Head of caudate nucleus (tissue), 42 donors: ENCODE measurements around the gene ZCCHC24.
"Not testable (repeated sequence)": the region's sequence is repeated elsewhere in the genome, so short reads cannot be mapped to it uniquely, and the experiment has no call there.

Experiments
- DNase-seq, 42 donors: peaks; one replicate each; pipeline versions ENCODE4 v3.0.0 to v3.0.0-alpha.2; 2020 to 2021; ENCODE audit warnings: mixed read lengths in 7 of 42
- intact Hi-C: fragments of 100-400 bp; cut with DNase I; formaldehyde crosslinking; loops from one replicate; pipeline ENCODE4 v1.15.0; 2022

The ZCCHC24 gene

DNA sequence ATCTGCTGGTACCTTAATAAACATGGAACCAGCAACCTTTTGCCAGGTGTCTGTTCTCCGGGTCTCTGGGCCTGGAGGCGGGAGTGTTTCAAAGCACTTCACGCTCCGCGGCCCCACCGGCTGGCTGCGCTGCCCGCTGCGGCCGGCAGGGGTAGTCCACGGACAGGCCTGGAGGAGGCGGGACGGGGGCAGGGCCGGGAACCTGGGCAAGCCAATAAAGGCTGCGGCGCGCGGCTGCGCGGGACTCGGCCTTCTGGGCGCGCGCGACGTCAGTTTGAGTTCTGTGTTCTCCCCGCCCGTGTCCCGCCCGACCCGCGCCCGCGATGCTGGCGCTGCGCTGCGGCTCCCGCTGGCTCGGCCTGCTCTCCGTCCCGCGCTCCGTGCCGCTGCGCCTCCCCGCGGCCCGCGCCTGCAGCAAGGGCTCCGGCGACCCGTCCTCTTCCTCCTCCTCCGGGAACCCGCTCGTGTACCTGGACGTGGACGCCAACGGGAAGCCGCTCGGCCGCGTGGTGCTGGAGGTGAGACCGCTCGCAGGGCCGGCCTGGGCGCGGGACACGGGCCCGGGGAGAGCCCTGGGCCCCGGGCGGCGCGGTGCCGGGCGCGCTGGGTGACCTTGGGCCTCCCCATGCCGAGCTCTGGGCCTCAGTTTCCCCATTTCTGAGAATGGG is 98.1 kb downstream of the ZCCHC24 start, which contains the start of gene PPIF:
Gene PPIF (plus strand): TSS at position 244 of the 668 bp plus-strand sequence. CDS start 80 bp downstream, at position 324.
- DNase-seq = peak; percentile 91 to 99 (median 96)
- intact Hi-C loops = no loop called here

DNA sequence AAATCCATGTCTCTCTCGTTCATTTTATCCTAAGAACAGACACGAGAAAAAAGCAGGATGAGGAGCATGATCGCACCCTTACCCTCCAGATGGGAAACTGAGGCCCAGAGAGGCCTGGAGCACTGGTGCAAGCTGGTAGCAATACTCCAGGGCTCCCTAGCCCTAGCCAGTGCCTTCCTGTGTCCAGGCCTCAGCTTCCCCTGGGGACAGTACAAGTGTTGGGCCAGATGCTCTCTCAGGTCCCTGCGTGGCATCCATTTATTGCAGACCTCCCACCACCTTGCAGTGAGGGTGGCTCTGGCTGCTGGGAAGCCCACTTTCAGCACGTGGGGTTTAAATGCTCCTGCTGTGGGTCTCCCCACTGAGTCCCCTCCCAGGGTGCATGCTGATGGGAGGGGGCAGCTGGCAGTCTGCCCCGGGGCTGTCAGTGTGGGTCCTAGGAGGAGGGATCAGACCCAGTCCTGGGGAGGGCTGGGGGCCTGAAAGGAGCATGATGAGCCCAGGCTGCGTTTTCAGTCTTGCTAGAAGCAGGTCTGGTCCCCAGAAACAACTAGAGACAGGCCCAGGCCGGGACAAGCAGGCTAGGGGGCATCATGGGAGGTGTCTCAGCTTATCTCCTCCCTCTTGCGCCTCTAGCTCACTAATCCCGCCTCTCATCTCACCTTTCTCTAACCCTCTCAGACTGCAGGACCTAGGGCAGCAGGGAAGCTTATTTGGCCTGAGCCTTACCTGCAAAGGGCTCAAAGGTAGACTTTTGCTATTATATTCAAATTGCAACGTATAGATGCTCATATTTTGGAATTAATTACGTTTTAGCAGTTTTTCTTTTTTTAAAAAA is 98.8 kb downstream of the ZCCHC24 start:
- DNase-seq = peak in 5 of 42 donors; percentile 1 to 37 (median 17)
- intact Hi-C loops = no loop called here

- intact Hi-C loops = no loop called here
- peak in 4 of 42 donors; percentile 0 to 39 (median 24) for DNase-seq
These were observed 99.4 kb downstream of the ZCCHC24 start for GRCh38 chr10:79346012-79346340.

GRCh38 chr10:79345241-79346011 is 100.0 kb downstream of the ZCCHC24 start:
- DNase-seq = peak in 7 of 42 donors; percentile 9 to 58 (median 31)
- intact Hi-C loops = no loop called here

DNA sequence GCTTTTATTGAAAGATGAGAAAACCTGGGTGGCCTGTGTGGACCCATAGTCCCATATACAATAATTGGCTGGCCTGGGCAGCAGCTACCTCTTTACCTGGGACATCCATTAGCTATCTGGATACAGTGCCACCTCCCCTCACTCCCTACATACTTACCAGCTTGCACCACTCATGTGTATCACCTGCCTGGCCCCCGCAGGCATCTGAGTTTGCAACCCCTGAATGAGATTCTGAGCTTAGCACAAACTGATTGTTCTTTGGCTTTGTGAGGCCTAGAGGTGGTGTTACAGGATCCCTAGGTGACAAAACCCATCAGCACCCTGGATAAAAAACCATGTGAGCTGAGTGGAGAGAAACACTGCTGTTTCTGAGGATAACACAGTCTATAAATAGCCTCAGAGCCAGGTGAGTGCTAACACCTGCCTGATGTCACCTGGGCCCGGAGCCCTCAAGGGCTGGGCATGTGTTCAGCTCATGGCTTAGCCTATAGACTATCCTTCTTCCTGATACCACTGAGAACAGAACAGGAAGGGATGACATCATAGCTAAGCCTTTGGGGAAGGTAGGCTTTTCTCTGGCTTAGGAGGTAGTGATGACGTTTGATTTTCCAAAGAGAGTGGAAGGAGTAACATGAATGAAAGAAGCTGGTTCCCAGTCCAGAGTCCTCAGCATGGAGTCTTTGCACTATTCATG is 100.8 kb downstream of the ZCCHC24 start:
- intact Hi-C loops = no loop called here
- DNase-seq = peak in 2 of 42 donors; percentile 29 to 35

- peak in 4 of 42 donors; percentile 5 to 38 (median 20) for DNase-seq
- intact Hi-C loops = no loop called here
These were observed 102.4 kb downstream of the ZCCHC24 start for GRCh38 chr10:79342811-79343561.

- intact Hi-C loops = no loop called here
- DNase-seq = peak in 4 of 42 donors; percentile 1 to 27 (median 14)
These were observed 103.1 kb downstream of the ZCCHC24 start for GRCh38 chr10:79342295-79342761.

DNA sequence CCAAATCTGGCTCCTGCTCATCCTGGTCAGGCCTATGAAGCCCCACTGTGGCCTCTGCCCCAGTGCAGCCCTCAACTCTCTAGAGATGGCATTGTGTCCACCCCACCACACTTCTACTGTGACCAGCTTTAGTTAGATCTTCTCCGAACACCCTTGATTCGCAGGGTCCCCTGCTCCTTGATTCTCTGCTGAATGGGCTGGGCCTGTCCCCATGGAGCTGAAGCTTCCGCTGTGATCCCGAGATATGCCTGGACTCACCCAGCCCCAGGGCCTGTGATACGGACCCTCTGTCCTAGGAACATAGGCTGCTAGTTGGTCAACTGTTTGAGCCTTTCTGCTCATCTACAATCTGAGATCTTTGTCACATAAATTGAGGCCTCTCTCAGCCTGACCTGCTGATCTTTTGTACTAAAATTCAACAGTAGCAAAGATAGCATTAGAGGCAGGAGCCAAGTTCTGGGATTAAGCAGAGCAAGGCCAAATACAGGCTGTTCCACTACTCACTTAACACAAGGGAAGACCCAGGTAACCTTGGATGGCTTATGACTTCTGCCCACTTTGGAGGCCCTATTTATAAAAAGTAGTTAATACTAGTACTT is 104.7 kb downstream of the ZCCHC24 start:
- intact Hi-C loops = no loop called here
- DNase-seq = peak in 3 of 42 donors; percentile 4 to 23 (median 4)

DNA sequence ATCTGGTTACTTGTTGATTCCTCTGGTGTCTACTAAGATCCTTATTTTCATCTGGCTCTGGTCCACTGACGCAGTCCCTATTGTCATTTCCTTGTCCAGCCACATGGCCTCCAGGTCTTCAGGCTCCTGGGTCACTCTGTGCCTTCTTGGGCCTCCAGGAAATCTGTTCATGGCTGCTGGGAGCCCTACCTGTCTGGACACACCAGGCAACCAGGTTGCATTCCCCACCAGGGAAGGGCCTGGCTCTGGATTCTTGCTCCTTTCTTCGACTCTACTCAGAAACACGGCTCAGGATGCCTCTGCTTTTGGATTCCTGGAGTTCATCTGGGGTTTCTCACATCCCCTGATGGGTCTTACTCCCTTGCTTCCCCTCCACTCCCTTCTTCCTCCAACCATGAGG is 106.2 kb downstream of the ZCCHC24 start:
- intact Hi-C loops = loop anchor here (10.0 kb wide), 1 partner anchor 114 kb away; no protein-coding TSS in a partner anchor

GRCh38 chr10:79337783-79338469 is 107.5 kb downstream of the ZCCHC24 start:
- DNase-seq = not testable (repeated sequence)
- intact Hi-C loops = loop anchor here (10.0 kb wide), 1 partner anchor 113 kb away; no protein-coding TSS in a partner anchor

More for the DNA sequence above, 106.2 kb downstream of the ZCCHC24 start:
- DNase-seq = peak in 2 of 42 donors; percentile 7 to 27

DNA sequence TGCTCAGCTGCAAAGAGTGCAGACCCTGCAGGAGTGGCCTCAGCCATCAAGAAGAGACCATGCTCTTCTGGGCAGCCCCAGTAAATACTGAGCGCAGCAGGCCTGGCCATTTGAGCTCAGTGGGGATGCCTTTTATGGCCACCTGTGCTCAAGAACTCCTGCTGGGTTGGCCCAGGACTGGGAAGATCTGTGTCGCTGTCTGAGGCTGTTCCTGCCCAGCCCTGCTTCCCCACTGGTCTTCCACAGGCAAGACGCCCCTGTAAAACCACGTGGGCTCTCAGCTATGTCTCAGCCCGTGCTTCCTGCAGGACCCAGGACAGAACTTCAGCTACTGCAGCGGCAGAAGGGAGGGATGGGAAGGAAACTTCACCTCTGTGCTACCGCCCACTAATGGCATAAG is 108.7 kb downstream of the ZCCHC24 start:
- DNase-seq = no peak

DNA sequence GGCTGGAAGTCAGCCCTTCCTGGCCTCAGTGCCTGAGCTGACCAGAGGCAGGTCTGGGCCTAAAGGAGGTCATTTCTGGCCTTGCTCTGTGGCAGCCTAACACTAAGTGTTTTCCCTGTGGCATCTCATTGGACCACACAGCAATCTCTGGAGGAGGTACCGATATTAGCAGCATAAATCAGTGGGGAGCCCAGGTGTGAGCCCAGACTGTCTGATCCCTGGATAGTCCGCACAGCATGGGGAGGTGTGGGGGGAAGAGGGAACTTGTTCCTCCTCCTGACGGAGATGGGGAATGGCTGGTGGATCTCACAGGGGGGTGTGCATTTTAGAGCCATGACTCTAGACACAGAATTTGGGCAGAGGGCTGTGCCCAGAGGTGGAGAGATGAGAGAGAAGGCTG is 109.1 kb downstream of the ZCCHC24 start:
- intact Hi-C loops = loop anchor here (10.0 kb wide), 1 partner anchor 111 kb away; no protein-coding TSS in a partner anchor
- no peak for DNase-seq

More for the DNA sequence above, 108.7 kb downstream of the ZCCHC24 start:
- intact Hi-C loops = loop anchor here (10.0 kb wide), 1 partner anchor 112 kb away; no protein-coding TSS in a partner anchor

DNA sequence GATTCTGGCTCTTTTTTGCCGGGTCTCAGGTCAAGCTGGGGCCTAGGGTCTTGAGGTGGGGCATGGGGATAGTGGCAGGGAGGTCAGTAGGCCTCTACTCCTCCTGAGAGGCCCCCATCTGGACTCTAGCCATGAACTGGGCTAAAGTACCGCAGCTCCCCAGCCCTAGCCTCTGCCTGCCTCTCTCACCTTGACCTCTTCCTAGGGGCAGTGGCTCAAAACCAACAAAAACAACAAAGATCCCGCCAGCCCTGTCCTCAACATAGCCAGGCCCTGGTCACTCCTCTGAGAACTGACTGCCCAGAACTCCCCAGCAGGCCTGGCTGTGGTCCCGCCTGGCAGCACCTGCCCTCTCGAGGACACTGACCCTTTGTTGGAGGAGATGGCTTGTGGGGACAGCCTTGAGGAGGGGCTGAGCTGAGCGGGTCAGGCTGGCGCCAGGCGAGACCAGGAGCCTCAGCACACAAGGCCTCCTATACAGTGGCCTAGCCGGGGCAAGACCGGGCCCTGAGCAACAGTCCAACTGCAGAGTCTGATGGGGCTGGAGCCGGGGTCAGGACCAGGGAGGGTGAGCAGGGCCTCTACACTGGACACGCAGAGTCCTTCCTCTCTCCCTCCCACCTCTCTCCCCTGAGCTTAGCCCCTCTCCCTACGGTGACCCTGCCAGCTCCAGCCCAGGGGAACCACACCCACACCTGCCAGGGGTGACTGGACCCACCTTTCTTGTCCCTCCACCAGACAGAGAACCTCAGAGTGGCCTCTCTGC is 109.8 kb downstream of the ZCCHC24 start:
- DNase-seq = peak; percentile 85 to 99 (median 95)
- intact Hi-C loops = loop anchor here (10.0 kb wide), 1 partner anchor 111 kb away; no protein-coding TSS in a partner anchor

GRCh38 chr10:79335094-79335469 is 110.3 kb downstream of the ZCCHC24 start:
- intact Hi-C loops = loop anchor here (10.0 kb wide), 1 partner anchor 110 kb away; no protein-coding TSS in a partner anchor
- DNase-seq = peak; percentile 73 to 94 (median 85)

DNA sequence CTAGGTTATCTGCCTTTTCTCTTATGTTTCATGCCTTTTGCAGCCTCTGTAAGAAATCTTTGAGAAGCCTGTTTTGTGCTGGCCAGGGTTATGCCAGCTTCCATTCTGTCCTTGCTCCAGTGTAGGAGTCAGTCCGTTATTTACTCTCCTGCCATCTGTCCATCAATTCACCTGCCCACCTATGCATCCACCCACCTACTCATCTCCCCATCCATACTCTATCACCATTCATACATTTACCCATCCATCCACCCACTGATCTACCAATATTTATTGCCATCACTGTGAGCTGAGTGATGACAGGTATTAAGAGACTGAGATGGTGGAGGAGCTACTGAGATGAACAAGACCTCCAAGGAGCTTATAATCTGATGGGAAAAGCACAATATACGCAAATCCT is 110.9 kb downstream of the ZCCHC24 start:
- no peak for DNase-seq
- intact Hi-C loops = loop anchor here (10.0 kb wide), 1 partner anchor 110 kb away; no protein-coding TSS in a partner anchor

DNA sequence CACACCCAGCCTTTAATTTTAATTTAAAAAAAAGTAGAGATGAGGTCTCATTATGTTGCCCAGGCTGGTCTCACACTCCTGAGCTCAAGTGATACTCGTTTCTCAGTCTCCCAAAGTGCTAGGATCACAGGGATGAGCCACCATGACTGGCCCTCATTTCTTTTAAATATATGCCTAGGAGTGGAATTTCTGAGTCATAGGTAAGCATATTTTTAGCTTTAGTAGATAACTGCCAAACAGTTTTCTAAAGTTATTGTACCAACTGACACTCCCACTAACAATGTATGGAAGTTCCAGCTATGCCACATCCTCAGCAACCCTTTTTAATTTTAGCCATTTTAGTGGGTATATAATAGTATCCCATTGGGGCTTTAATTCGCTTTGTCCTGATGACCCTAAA is 111.9 kb downstream of the ZCCHC24 start:
- intact Hi-C loops = loop anchor here (10.0 kb wide), 1 partner anchor 109 kb away; no protein-coding TSS in a partner anchor

More for the DNA sequence above, 111.9 kb downstream of the ZCCHC24 start:
- no peak for DNase-seq
